GM19043 (cell line): Measurements from ENCODE around the gene TMEM214.
A peak's percentile ranks its signal among the peaks of the same experiment; 100 is the strongest.
"Not testable (repeated sequence)": the region's sequence is repeated elsewhere in the genome, so short reads cannot be mapped to it uniquely, and the experiment has no call there.

Source experiments
- ATAC-seq: cut with Tn5 transposase; IDR thresholded peaks from one replicate; pipeline ENCODE4 v1.9.1; 2021; ENCODE audit warnings: low read depth; ENCODE audit not compliant: unreplicated experiment

Gene TMEM214

DNA sequence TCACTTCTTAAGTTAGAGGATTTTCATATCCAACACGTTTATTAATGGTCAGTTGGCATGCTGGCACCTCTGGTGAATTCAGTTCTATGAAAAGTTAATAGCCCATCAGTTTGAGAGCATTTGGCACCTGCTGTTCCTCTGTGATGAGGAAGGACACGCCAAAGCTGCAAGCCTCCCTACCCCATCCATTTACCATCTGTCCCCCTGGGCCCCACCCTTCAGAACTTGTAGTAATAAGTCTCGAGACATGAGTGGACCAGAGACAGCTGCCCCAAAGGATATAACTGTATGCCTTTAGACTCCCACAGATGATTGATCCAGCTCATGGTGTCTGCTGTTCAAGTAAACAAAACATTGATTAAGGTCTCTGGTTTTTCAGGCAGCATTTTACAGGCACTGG lies 32.4 kb downstream of the TMEM214 start:
- ATAC-seq = no peak

GRCh38 chr2:27067385-27067784 lies 34.6 kb downstream of the TMEM214 start:
- ATAC-seq = no peak

DNA sequence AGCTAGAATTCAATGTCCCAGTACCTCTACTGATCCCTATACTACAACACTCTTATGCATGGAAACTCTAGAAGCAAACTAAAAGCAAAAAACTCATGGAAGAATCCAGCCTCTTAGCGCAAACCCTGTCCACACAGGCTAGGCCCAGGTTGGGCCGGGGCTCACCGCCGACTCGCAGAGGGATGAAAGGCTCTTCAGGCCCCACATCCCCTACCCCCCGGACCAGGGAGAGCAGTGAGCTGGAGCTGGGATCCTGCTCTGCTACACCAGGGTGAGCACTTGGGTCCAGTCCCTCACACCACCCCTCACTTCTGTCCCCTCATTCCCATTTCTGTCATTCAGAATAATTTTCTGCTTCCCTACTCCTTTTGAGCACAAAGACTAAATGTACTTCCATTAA lies 36.7 kb downstream of the TMEM214 start:
- no peak for ATAC-seq

GRCh38 chr2:27069961-27070618 lies 37.3 kb downstream of the TMEM214 start:
- no peak for ATAC-seq

- no peak for ATAC-seq
Observed at GRCh38 chr2:27070653-27071276, 38.0 kb downstream of the TMEM214 start.

- peak; percentile 78 for ATAC-seq
Observed at GRCh38 chr2:27071277-27071989, 38.7 kb downstream of the TMEM214 start, which contains the start of gene OST4. TSS of gene OST4 (minus strand) at chr2:27071654.

GRCh38 chr2:27071990-27072830 lies 39.4 kb downstream of the TMEM214 start:
- ATAC-seq = peak; percentile 10

GRCh38 chr2:27072920-27073319 lies 40.2 kb downstream of the TMEM214 start:
- ATAC-seq = no peak

GRCh38 chr2:27073782-27074181 lies 41.0 kb downstream of the TMEM214 start:
- no peak for ATAC-seq

DNA sequence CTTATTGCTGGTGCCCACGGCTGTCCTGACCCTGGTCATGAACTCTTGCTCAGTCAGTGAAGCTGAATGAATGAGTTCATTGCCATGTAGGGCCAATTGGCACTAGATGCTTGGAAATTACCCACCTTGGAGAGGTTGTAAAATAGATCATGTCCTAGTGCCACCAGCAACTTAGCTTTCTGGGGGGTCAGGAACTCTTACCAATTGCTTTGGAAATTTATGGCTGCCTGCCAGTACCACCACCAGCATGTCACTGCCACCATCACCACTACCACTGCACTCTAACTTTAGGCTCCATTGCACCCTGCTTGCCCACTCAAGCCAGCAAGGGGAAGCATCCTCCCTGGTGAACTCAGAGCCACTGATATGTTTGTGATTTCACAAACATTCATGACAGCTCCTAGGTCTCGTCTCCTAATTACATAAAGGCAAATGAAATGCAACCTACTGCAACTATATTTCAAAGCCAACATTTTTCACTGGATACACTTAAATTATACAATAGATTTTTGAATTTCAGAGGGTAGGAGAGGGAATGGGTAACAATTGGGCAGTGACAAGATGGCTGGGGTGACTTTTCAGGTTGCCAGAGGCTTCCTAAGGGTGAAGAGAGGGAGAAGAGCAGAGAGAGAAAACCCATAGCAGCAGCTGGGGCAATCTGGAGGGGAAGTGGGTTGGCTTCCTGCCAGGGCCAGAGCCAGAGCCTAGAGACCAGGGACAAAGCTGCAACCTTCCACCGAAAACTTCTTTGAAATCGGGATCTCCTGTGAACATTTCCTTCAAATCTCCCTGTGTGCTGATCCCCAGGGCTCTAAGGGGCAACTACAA lies 42.2 kb downstream of the TMEM214 start:
- no peak for ATAC-seq

- ATAC-seq = not testable (repeated sequence)
Observed at GRCh38 chr2:27075566-27075871, 42.8 kb downstream of the TMEM214 start.

DNA sequence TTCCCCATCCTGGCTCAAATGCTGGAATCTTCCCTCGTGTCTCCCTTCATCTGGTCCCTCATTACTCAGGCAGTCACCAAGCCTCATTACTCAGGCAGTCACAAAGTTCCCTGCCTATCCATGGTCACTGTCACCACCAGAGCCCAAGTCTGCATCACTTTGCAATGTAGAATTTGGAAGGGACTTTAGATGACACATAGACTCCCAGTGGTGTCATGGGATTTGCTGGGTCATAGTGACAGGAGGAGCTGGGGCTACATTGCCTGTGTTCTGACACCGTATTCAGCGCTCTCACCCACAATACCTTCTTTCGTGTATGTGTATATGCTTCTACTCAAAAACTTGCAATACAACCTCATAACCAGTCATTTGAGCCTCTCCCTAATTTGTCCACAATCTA lies 43.6 kb downstream of the TMEM214 start:
- no peak for ATAC-seq

DNA sequence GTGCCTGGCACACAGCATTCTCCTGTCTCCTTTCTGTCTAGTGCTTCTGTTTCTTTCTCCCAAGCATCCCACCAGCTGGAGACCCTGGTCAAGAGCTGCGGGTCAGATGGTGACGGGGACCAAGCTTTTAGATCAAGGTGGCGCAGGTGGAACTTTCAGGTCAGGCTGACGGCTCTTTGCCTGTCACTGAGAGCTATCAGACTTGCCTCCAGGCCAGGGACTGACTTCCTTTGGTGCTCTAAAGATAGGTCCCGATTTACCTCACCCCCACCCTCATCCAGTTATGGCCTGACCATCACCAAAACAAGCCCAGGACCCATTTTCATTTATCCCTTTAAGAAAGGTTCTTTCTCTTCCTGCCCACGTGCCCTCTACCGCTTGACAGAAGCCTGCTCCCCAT lies 44.5 kb downstream of the TMEM214 start:
- no peak for ATAC-seq

GRCh38 chr2:27078267-27079194 lies 45.8 kb downstream of the TMEM214 start, which contains the start of gene EMILIN1:
TSS of gene EMILIN1 (plus strand) at chr2:27078615. CDS start at chr2:27079066, 451 bp downstream.
- no peak for ATAC-seq

DNA sequence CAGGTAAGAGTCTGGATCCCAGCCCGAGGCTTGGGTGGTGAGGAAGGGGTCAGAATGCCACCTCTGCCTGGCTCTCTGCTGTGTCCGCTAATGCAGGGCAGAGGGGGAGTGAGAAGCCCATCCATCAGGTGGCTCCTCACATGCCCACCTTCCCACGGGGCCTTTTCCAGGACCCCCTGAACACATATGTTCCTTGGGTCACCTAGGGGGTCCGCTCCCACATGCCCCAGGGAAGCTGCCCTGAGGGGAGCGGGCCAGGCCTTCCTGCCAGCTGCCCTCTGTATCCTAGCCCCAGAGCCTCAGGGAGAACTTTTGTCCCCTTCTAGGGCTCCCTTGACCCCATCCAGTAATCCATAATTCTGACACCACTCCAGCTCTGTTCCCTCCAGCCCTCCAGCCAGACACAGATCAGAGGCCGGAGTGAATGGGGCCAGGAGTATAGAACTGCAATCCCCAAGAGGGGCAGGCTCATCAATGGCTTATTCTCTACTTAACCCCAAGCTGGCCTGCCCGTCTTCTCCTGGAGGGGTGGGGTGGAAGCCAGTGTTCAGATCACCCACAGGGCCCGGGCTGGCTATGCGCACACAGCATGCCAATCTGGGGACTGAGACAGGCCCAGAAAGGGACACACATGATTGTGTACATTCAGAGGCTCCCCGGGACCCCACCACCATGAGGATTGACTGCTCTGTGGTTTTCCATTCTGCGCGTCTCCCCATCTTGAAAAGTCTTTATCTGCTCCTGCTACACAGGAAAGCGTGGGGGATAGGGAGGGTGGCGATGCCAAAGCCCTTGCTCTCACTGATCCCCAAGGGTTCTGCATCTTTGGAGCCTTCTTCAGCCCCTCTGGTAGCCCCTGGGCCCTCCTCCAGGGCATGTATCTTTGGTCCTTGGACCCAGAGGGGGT lies 46.7 kb downstream of the TMEM214 start:
- no peak for ATAC-seq

DNA sequence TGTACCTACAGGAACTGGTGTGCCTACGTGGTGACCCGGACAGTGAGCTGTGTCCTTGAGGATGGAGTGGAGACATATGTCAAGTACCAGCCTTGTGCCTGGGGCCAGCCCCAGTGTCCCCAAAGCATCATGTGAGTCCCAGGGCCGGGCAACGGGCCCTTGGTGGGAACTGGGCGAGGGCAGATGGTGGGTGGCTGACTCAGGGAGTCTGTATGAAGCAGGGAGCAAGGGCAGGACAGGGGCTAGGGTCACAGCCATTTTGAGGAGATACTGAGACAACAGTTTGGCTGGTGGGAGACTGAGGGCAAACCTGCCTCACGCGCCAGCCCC lies 47.3 kb downstream of the TMEM214 start:
- ATAC-seq = no peak

DNA sequence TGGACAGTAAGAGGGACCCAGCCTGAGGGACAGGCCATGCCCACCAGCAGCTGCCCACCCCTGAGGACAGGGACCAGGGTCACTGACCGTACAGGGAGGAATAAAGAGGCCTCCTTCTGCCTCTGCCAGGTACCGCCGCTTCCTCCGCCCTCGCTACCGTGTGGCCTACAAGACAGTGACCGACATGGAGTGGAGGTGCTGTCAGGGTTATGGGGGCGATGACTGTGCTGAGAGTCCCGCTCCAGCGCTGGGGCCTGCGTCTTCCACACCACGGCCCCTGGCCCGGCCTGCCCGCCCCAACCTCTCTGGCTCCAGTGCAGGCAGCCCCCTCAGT lies 47.8 kb downstream of the TMEM214 start:
- no peak for ATAC-seq
